ENCODE measurements around the gene NAALADL2.

- TF ChIP-seq, protein P1, sequence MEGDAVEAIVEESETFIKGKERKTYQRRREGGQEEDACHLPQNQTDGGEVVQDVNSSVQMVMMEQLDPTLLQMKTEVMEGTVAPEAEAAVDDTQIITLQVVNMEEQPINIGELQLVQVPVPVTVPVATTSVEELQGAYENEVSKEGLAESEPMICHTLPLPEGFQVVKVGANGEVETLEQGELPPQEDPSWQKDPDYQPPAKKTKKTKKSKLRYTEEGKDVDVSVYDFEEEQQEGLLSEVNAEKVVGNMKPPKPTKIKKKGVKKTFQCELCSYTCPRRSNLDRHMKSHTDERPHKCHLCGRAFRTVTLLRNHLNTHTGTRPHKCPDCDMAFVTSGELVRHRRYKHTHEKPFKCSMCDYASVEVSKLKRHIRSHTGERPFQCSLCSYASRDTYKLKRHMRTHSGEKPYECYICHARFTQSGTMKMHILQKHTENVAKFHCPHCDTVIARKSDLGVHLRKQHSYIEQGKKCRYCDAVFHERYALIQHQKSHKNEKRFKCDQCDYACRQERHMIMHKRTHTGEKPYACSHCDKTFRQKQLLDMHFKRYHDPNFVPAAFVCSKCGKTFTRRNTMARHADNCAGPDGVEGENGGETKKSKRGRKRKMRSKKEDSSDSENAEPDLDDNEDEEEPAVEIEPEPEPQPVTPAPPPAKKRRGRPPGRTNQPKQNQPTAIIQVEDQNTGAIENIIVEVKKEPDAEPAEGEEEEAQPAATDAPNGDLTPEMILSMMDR (IDR thresholded peaks at IDR 0.05), result no peak
- TF ChIP-seq REST (IDR thresholded peaks at IDR 0.05; ENCODE audit: insufficient read depth in 1 of 2, low read depth in 2 of 2, low read length in 1 of 2) (no peak), TCF7L2 (IDR thresholded peaks at IDR 0.05; ENCODE audit: low read depth, low read length) (no peak), POLR2AphosphoS5 (IDR thresholded peaks at IDR 0.05; ENCODE audit: low read depth, low read length) (no peak), SIN3A (IDR thresholded peaks at IDR 0.05; ENCODE audit: borderline replicate concordance, insufficient read depth, low read depth, low read length) (no peak)
These were observed 296.0 kb downstream of the NAALADL2 start for GRCh38 chr3:175155172-175155571.
